Measurements from ENCODE around the gene SLC35F6.
A peak's percentile ranks its signal among the peaks of the same experiment; 100 is the strongest.

The SLC35F6 gene

GRCh38 chr2:26764078-26764887 is at the start of gene SLC35F6:
Gene SLC35F6, plus strand, starts transcription at chr2:26764284. Its CDS starts 66 bp downstream, at chr2:26764350.
- DNase-seq, result peak; percentile 78

GRCh38 chr2:26715528-26716270 is 48.4 kb upstream of the SLC35F6 start:
- no peak for DNase-seq

- DNase-seq, result no peak
These were observed 47.7 kb upstream of the SLC35F6 start for GRCh38 chr2:26716340-26716739.

- no peak for DNase-seq
These were observed 47.3 kb upstream of the SLC35F6 start for GRCh38 chr2:26716769-26717168.

GRCh38 chr2:26717362-26717761 is 46.7 kb upstream of the SLC35F6 start:
- DNase-seq, result no peak

- no peak for DNase-seq
These were observed 45.0 kb upstream of the SLC35F6 start for GRCh38 chr2:26718949-26719686.

- DNase-seq, result peak; percentile 13
These were observed 43.6 kb upstream of the SLC35F6 start for GRCh38 chr2:26720322-26721114.

GRCh38 chr2:26721115-26722032 is 42.7 kb upstream of the SLC35F6 start:
- DNase-seq, result no peak

GRCh38 chr2:26722328-26722727 is 41.8 kb upstream of the SLC35F6 start:
- no peak for DNase-seq

GRCh38 chr2:26722911-26723310 is 41.2 kb upstream of the SLC35F6 start:
- DNase-seq, result no peak

- no peak for DNase-seq
These were observed 40.6 kb upstream of the SLC35F6 start for GRCh38 chr2:26723475-26723874.

- no peak for DNase-seq
These were observed 39.9 kb upstream of the SLC35F6 start for GRCh38 chr2:26723991-26724750.

- DNase-seq, result no peak
These were observed 39.1 kb upstream of the SLC35F6 start for GRCh38 chr2:26724784-26725520.

- DNase-seq, result no peak
These were observed 38.6 kb upstream of the SLC35F6 start for GRCh38 chr2:26725521-26725820.

GRCh38 chr2:26726228-26726627 is 37.9 kb upstream of the SLC35F6 start:
- no peak for DNase-seq

- DNase-seq, result no peak
These were observed 36.2 kb upstream of the SLC35F6 start for GRCh38 chr2:26727641-26728561.

GRCh38 chr2:26729311-26729710 is 34.8 kb upstream of the SLC35F6 start:
- DNase-seq, result no peak

- no peak for DNase-seq
These were observed 33.3 kb upstream of the SLC35F6 start for GRCh38 chr2:26730549-26731344.

All from NCI-H774 (cell line).